Measurements from ENCODE around the gene CIITA. TPM values are rescaled to one million over a fixed set of nuclear protein-coding genes. Genes with fewer than 3 reads are reported as not detected.
A peak's percentile ranks its signal among the peaks of the same experiment; 100 is the strongest.

CIITA gene
- total and polyA plus RNA-seq, 10 of the 15 experiments (the other 5 are each of a cell fraction or from before 2014, with no cell fraction given): 11.5 to 145 (median 49.7) TPM

DNA sequence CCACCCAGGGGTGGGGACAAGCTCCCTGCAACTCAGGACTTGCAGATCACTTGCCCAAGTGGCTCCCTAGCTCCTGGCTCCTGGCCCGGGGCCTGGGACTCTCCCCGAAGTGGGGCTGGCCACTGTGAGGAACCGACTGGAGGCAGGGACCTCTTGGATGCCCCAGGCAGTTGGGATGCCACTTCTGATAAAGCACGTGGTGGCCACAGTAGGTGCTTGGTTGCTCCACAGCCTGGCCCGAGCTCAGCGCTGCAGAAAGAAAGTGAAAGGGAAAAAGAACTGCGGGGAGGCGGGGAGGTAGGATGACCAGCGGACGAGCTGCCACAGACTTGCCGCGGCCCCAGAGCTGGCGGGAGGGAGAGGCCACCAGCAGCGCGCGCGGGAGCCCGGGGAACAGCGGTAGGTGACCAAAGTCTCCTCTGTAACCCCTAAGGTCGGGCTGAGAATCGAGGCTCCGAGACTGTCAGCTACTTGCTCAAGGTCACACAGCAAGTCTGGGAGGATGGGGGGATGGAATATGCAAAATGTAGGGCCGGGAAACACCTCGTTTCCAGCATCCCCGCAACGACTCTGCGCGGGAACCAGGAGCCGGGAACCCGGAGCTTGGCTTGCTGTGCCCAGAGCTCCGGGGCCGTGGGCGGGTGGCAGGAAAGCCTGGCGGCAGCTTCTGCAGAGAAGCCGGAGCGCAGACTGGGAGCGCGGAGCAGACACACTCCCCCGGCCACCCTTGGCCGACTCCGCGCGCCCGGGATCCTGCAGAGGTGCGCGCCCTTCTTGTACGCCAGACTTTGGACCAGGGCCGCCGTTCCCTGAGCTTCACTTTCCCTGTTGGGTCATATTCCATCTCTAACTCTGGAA lies 1.9 kb downstream of the CIITA start (continued):
- TF ChIP-seq BHLHE40 (IDR thresholded peaks at IDR 0.05; ENCODE audit: borderline replicate concordance in 1 of 2, low read depth in 2 of 2, low read length in 1 of 2) (peak; percentile 22 to 52; a peak in 1 of 4 replicates), RAD51 (IDR thresholded peaks at IDR 0.05) (peak; percentile 39), SP1 (IDR thresholded peaks at IDR 0.05; ENCODE audit: low read depth, low read length) (no peak), ATF7 (IDR thresholded peaks at IDR 0.05; ENCODE audit: low read depth) (no peak), TCF3 (IDR thresholded peaks at IDR 0.05; ENCODE audit: borderline replicate concordance, insufficient read depth, low read depth, low read length) (no peak), NRF1 (conservative IDR thresholded peaks at IDR 0.05; ENCODE audit: low read depth, low read length) (no peak), ASH2L (IDR thresholded peaks at IDR 0.05; ENCODE audit: borderline replicate concordance, low read depth) (peak; percentile 51; the same call in 1 of the 2 replicates), HDAC6 (IDR thresholded peaks at IDR 0.05; ENCODE audit: unreplicated experiment) (no peak), SMC3 (IDR thresholded peaks at IDR 0.05; ENCODE audit: borderline replicate concordance, low read length) (no peak), SUPT20H (IDR thresholded peaks at IDR 0.05; ENCODE audit: borderline replicate concordance, control insufficient read depth, low read depth, low read length) (no peak), TAF1 (IDR thresholded peaks at IDR 0.05; ENCODE audit: borderline replicate concordance, low read depth, low read length) (peak; percentile 51), CHD2 (IDR thresholded peaks at IDR 0.05; ENCODE audit: borderline replicate concordance, low read depth, low read length) (peak; percentile 45; the same call in 1 of the 2 replicates), POU2F2 (IDR thresholded peaks at IDR 0.05; ENCODE audit: borderline replicate concordance, low read depth, low read length) (no peak; the same call in 2 of the 3 replicates), NR2C1 (IDR thresholded peaks at IDR 0.05) (no peak)
- TF ChIP-seq, protein P1, sequence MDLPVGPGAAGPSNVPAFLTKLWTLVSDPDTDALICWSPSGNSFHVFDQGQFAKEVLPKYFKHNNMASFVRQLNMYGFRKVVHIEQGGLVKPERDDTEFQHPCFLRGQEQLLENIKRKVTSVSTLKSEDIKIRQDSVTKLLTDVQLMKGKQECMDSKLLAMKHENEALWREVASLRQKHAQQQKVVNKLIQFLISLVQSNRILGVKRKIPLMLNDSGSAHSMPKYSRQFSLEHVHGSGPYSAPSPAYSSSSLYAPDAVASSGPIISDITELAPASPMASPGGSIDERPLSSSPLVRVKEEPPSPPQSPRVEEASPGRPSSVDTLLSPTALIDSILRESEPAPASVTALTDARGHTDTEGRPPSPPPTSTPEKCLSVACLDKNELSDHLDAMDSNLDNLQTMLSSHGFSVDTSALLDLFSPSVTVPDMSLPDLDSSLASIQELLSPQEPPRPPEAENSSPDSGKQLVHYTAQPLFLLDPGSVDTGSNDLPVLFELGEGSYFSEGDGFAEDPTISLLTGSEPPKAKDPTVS (IDR thresholded peaks at IDR 0.05; ENCODE audit: low read depth, low read length): no peak
- TF ChIP-seq, protein P2, sequence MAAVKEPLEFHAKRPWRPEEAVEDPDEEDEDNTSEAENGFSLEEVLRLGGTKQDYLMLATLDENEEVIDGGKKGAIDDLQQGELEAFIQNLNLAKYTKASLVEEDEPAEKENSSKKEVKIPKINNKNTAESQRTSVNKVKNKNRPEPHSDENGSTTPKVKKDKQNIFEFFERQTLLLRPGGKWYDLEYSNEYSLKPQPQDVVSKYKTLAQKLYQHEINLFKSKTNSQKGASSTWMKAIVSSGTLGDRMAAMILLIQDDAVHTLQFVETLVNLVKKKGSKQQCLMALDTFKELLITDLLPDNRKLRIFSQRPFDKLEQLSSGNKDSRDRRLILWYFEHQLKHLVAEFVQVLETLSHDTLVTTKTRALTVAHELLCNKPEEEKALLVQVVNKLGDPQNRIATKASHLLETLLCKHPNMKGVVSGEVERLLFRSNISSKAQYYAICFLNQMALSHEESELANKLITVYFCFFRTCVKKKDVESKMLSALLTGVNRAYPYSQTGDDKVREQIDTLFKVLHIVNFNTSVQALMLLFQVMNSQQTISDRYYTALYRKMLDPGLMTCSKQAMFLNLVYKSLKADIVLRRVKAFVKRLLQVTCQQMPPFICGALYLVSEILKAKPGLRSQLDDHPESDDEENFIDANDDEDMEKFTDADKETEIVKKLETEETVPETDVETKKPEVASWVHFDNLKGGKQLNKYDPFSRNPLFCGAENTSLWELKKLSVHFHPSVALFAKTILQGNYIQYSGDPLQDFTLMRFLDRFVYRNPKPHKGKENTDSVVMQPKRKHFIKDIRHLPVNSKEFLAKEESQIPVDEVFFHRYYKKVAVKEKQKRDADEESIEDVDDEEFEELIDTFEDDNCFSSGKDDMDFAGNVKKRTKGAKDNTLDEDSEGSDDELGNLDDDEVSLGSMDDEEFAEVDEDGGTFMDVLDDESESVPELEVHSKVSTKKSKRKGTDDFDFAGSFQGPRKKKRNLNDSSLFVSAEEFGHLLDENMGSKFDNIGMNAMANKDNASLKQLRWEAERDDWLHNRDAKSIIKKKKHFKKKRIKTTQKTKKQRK (IDR thresholded peaks at IDR 0.05; ENCODE audit: low read depth, low read length): no peak
- TF ChIP-seq, protein P3, sequence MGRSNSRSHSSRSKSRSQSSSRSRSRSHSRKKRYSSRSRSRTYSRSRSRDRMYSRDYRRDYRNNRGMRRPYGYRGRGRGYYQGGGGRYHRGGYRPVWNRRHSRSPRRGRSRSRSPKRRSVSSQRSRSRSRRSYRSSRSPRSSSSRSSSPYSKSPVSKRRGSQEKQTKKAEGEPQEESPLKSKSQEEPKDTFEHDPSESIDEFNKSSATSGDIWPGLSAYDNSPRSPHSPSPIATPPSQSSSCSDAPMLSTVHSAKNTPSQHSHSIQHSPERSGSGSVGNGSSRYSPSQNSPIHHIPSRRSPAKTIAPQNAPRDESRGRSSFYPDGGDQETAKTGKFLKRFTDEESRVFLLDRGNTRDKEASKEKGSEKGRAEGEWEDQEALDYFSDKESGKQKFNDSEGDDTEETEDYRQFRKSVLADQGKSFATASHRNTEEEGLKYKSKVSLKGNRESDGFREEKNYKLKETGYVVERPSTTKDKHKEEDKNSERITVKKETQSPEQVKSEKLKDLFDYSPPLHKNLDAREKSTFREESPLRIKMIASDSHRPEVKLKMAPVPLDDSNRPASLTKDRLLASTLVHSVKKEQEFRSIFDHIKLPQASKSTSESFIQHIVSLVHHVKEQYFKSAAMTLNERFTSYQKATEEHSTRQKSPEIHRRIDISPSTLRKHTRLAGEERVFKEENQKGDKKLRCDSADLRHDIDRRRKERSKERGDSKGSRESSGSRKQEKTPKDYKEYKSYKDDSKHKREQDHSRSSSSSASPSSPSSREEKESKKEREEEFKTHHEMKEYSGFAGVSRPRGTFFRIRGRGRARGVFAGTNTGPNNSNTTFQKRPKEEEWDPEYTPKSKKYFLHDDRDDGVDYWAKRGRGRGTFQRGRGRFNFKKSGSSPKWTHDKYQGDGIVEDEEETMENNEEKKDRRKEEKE (IDR thresholded peaks at IDR 0.05): no peak
- TF ChIP-seq, protein P4, sequence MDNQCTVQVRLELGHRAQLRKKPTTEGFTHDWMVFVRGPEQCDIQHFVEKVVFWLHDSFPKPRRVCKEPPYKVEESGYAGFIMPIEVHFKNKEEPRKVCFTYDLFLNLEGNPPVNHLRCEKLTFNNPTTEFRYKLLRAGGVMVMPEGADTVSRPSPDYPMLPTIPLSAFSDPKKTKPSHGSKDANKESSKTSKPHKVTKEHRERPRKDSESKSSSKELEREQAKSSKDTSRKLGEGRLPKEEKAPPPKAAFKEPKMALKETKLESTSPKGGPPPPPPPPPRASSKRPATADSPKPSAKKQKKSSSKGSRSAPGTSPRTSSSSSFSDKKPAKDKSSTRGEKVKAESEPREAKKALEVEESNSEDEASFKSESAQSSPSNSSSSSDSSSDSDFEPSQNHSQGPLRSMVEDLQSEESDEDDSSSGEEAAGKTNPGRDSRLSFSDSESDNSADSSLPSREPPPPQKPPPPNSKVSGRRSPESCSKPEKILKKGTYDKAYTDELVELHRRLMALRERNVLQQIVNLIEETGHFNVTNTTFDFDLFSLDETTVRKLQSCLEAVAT (IDR thresholded peaks at IDR 0.05): peak; percentile 63
